Stimulated activated CD4-positive, alpha-beta T cell treated with anti-CD3 and anti-CD28 coated beads, Interleukin-12 subunit alpha, Interleukin-12 subunit beta, amount 100 ng/mL, for 4 hours (primary cell): ENCODE data around the gene CRY2.
"Not testable (repeated sequence)": the region's sequence is repeated elsewhere in the genome, so short reads cannot be mapped to it uniquely, and the experiment has no call there.

Experiments
- DNase-seq: peaks from one replicate; pipeline ENCODE4 v3.0.0-alpha.2; 2020

CRY2 gene

GRCh38 chr11:45846974-45847910, at the start of gene CRY2:
CRY2 (plus strand) TSS chr11:45847475; CDS start chr11:45847491, 16 bp downstream.
- DNase-seq: peak; percentile 99

- DNase-seq: no peak
These were observed 48.4 kb upstream of the CRY2 start for GRCh38 chr11:45798793-45799441.

- DNase-seq: no peak
These were observed 47.7 kb upstream of the CRY2 start for GRCh38 chr11:45799562-45799961.

- DNase-seq: no peak
These were observed 47.0 kb upstream of the CRY2 start for GRCh38 chr11:45800261-45800660.

- DNase-seq: no peak
These were observed 45.5 kb upstream of the CRY2 start for GRCh38 chr11:45801723-45802315.

GRCh38 chr11:45802531-45803317, 44.6 kb upstream of the CRY2 start:
- DNase-seq: no peak

GRCh38 chr11:45803971-45804760, 43.1 kb upstream of the CRY2 start:
- peak; percentile 66 for DNase-seq

GRCh38 chr11:45804761-45805304, 42.4 kb upstream of the CRY2 start, which contains the start of gene SLC35C1:
SLC35C1 (plus strand) TSS chr11:45805149; CDS start chr11:45805802, 653 bp downstream.
- peak; percentile 97 for DNase-seq

GRCh38 chr11:45805305-45806071, 41.8 kb upstream of the CRY2 start:
- no peak for DNase-seq

GRCh38 chr11:45806072-45806933, 41.0 kb upstream of the CRY2 start:
- no peak for DNase-seq

GRCh38 chr11:45806937-45807791, 40.1 kb upstream of the CRY2 start:
- DNase-seq: no peak

GRCh38 chr11:45807792-45808238, 39.5 kb upstream of the CRY2 start:
- DNase-seq: no peak

- not testable (repeated sequence) for DNase-seq
These were observed 38.8 kb upstream of the CRY2 start for GRCh38 chr11:45808427-45808826.

- DNase-seq: no peak
These were observed 37.5 kb upstream of the CRY2 start for GRCh38 chr11:45809456-45810395.

- no peak for DNase-seq
These were observed 36.7 kb upstream of the CRY2 start for GRCh38 chr11:45810431-45811108.

- no peak for DNase-seq
These were observed 36.2 kb upstream of the CRY2 start for GRCh38 chr11:45811109-45811435.
